Measurements from ENCODE around the gene CENPU.
"Not testable (repeated sequence)": the region's sequence is repeated elsewhere in the genome, so short reads cannot be mapped to it uniquely, and the experiment has no call there.

Gene CENPU

GRCh38 chr4:184750926-184751584 is 17.2 kb upstream of the CENPU start:
- DNase-seq (ENCODE audit: extremely low read depth, low read depth), result no peak
- TF ChIP-seq CTCF (IDR thresholded peaks at IDR 0.05; ENCODE audit: low read depth, low read length), result no peak

- TF ChIP-seq CTCF (IDR thresholded peaks at IDR 0.05; ENCODE audit: low read depth, low read length), result no peak
- no peak for DNase-seq (ENCODE audit: extremely low read depth, low read depth)
Observed at GRCh38 chr4:184748251-184748652, 14.4 kb upstream of the CENPU start.

- TF ChIP-seq CTCF (IDR thresholded peaks at IDR 0.05; ENCODE audit: low read depth, low read length), result no peak
- DNase-seq (ENCODE audit: extremely low read depth, low read depth), result no peak
Observed at GRCh38 chr4:184747034-184747830, 13.3 kb upstream of the CENPU start.

GRCh38 chr4:184745831-184746795 is 12.2 kb upstream of the CENPU start:
- peak; percentile 88 for TF ChIP-seq CTCF (IDR thresholded peaks at IDR 0.05; ENCODE audit: low read depth, low read length)
- DNase-seq (ENCODE audit: extremely low read depth, low read depth), result peak; percentile 61

- DNase-seq (ENCODE audit: extremely low read depth, low read depth), result no peak
- no peak for TF ChIP-seq CTCF (IDR thresholded peaks at IDR 0.05; ENCODE audit: low read depth, low read length)
Observed at GRCh38 chr4:184744236-184744635, 10.3 kb upstream of the CENPU start.

GRCh38 chr4:184743650-184744049 is 9.8 kb upstream of the CENPU start:
- no peak for TF ChIP-seq CTCF (IDR thresholded peaks at IDR 0.05; ENCODE audit: low read depth, low read length)

GRCh38 chr4:184741651-184742050 is 7.8 kb upstream of the CENPU start:
- DNase-seq (ENCODE audit: extremely low read depth, low read depth), result not testable (repeated sequence)

More at GRCh38 chr4:184743650-184744049, 9.8 kb upstream of the CENPU start:
- no peak for DNase-seq (ENCODE audit: extremely low read depth, low read depth)

Measured in AG09319 (cell line).